Measurements from ENCODE around the gene DOP1B. TPM values are rescaled to one million over a fixed set of nuclear protein-coding genes. Genes with fewer than 3 reads are reported as not detected.

DOP1B gene
- total RNA-seq, 4 donors from 2014 or later = 20.0 to 47.3 (median 33.5) TPM

DNA sequence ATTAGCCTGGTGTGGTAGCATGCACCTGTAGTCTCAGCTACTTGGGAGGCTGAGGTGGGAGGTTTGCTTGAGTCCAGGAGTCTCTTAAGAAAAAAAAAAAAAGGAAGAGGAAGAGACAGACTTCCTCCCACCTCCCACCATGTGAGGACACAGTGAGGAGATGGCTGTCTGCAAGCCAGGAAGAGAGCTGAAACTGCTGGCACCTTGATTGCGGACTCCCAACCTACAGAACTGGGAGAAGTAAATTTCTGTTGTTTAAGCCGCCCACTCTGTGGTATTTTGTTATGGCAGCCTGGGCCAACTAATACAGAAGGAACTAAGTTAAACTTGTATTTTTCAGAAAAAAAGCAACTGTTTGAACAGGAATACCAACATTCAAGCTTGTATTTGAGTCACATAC lies 21.7 kb downstream of the DOP1B start:
- TF ChIP-seq POLR2A (IDR thresholded peaks at IDR 0.05) = no peak
- TF ChIP-seq, protein P1, sequence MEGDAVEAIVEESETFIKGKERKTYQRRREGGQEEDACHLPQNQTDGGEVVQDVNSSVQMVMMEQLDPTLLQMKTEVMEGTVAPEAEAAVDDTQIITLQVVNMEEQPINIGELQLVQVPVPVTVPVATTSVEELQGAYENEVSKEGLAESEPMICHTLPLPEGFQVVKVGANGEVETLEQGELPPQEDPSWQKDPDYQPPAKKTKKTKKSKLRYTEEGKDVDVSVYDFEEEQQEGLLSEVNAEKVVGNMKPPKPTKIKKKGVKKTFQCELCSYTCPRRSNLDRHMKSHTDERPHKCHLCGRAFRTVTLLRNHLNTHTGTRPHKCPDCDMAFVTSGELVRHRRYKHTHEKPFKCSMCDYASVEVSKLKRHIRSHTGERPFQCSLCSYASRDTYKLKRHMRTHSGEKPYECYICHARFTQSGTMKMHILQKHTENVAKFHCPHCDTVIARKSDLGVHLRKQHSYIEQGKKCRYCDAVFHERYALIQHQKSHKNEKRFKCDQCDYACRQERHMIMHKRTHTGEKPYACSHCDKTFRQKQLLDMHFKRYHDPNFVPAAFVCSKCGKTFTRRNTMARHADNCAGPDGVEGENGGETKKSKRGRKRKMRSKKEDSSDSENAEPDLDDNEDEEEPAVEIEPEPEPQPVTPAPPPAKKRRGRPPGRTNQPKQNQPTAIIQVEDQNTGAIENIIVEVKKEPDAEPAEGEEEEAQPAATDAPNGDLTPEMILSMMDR (IDR thresholded peaks at IDR 0.05) = no peak
- 88 to 96% methylated on average over 2 of the region's 2 CpGs for WGBS, 2 donors
- intact Hi-C loops (cut with DNase I; ENCODE audit: low total_unique reads) = no loop called here

DNA sequence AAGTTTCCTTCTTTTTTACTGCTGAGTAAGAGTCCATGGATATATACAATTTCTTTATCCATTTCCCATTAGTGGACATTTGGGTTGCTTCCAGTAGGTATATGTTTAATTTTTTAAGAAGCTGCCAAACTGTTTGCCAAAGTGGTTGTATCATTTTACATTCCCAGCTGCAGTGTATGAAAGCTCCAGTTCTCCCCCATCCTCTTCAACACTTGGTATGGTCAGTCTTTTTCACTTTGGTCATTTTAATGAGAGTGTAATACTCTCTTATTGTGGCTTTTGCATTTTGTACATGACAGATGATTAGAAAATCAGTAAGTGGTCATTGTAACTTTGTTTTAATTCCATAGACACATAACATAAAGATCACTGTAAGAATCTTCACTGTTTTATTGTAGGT lies 22.5 kb downstream of the DOP1B start:
- intact Hi-C loops (cut with DNase I; ENCODE audit: low total_unique reads) = no loop called here
- no peak for DNase-seq (ENCODE audit: low spot score in 2 of 2)
- no peak for TF ChIP-seq POLR2A (IDR thresholded peaks at IDR 0.05)
- TF ChIP-seq, protein P1 (IDR thresholded peaks at IDR 0.05) = no peak
- H3K4me3 ChIP-seq (ENCODE audit: low read depth, poor library complexity, severe bottlenecking) = no peak overlapping the region

More for the DNA sequence above, 21.7 kb downstream of the DOP1B start:
- DNase-seq (ENCODE audit: low spot score in 2 of 2) = no peak
- no peak overlapping the region for H3K4me3 ChIP-seq (ENCODE audit: low read depth, poor library complexity, severe bottlenecking)

DNA sequence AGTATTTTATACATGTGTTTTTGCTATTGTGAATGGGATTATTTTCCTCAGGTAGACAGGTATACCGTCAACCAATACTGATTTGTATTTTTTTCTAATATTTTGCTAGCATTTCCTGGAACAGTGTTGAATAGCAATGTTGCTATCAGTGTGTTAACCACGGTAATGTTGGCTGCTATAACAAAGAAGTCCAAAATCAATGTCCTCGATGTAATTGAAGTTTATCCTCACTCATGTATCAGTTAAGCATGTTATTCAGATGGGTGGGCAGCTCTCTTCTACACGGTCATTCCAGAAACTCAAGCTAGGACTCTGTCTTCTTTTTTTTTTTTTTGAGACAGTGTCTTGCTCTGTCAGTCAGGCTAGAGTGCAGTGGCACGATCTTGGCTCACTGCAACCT lies 24.3 kb downstream of the DOP1B start:
- intact Hi-C loops (cut with DNase I; ENCODE audit: low total_unique reads) = no loop called here
- no peak overlapping the region for H3K4me3 ChIP-seq (ENCODE audit: low read depth, poor library complexity, severe bottlenecking)
- TF ChIP-seq, protein P1 (IDR thresholded peaks at IDR 0.05) = no peak
- no peak for TF ChIP-seq POLR2A (IDR thresholded peaks at IDR 0.05)
- DNase-seq (ENCODE audit: low spot score in 2 of 2) = no peak
- 94 to 95% methylated on average over 5 of the region's 5 CpGs for WGBS, 2 donors

- DNase-seq (ENCODE audit: low spot score in 2 of 2) = no peak
- WGBS, 2 donors = 86 to 93% methylated on average over 10 to 11 of the region's 11 CpGs
- no peak overlapping the region for H3K4me3 ChIP-seq (ENCODE audit: low read depth, poor library complexity, severe bottlenecking)
- TF ChIP-seq, protein P1 (IDR thresholded peaks at IDR 0.05) = no peak
- no peak for TF ChIP-seq POLR2A (IDR thresholded peaks at IDR 0.05)
- intact Hi-C loops (cut with DNase I; ENCODE audit: low total_unique reads) = no loop called here
These were observed 26.6 kb downstream of the DOP1B start for GRCh38 chr21:36183144-36183795.

DNA sequence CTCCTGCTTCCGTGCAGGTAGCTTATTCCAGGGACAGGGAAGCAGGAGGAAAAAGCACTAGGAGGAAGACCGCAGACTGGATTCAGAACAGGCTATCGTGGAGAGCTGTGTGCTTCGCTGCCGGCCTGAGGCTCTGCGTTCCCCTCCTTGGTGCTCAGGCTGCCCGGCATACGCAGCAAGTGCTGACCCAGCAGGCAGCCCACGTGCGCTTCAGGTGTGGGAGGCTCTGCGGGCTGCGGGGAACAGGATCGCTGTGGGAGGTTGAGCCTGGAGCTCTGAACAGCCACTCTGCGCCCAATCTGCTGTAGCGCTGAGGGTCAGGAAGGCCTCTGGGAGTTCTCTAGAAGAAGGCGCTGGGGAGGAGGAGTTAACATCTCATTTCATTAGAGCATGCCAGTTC lies 27.9 kb downstream of the DOP1B start:
- 91 to 95% methylated on average over 16 of the region's 16 CpGs for WGBS, 2 donors
- intact Hi-C loops (cut with DNase I; ENCODE audit: low total_unique reads) = no loop called here
- no peak overlapping the region for H3K4me3 ChIP-seq (ENCODE audit: low read depth, poor library complexity, severe bottlenecking)
- no peak for DNase-seq (ENCODE audit: low spot score in 2 of 2)
- TF ChIP-seq, protein P1 (IDR thresholded peaks at IDR 0.05) = no peak
- no peak for TF ChIP-seq POLR2A (IDR thresholded peaks at IDR 0.05)

DNA sequence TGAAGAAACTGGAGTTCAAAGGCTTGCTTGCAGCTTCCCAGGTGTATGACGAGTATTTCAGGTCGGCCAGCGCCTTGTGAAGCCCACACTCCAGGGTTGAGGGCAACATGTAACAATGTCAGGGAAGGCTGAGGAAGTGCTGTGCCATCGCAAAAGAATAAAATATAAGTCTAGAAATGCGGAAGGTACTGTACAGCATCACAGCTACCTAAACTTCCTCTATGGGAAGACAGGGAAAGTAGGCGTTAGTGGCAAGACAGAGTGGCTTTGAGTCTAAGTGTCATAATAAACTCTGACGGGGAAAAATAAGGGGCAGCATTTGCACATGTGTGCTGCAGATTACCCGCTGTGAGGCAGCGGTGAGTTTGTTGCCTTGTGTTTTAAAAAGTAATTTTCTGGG lies 28.9 kb downstream of the DOP1B start:
- TF ChIP-seq POLR2A (IDR thresholded peaks at IDR 0.05) = no peak
- TF ChIP-seq, protein P1 (IDR thresholded peaks at IDR 0.05) = no peak
- intact Hi-C loops (cut with DNase I; ENCODE audit: low total_unique reads) = no loop called here
- 90 to 98% methylated on average over 9 of the region's 9 CpGs for WGBS, 2 donors
- no peak for DNase-seq (ENCODE audit: low spot score in 2 of 2)
- no peak overlapping the region for H3K4me3 ChIP-seq (ENCODE audit: low read depth, poor library complexity, severe bottlenecking)

All from lower leg skin (tissue), 4 donors.